ENCODE data around the gene PCCA. TPM values are rescaled to one million over a fixed set of nuclear protein-coding genes. Genes with fewer than 3 reads are reported as not detected.
"Not testable (repeated sequence)": the region's sequence is repeated elsewhere in the genome, so short reads cannot be mapped to it uniquely, and the experiment has no call there.

PCCA gene
- total RNA-seq, 2 experiments from 2014 or later, result 7.9 to 8.2 TPM

DNA sequence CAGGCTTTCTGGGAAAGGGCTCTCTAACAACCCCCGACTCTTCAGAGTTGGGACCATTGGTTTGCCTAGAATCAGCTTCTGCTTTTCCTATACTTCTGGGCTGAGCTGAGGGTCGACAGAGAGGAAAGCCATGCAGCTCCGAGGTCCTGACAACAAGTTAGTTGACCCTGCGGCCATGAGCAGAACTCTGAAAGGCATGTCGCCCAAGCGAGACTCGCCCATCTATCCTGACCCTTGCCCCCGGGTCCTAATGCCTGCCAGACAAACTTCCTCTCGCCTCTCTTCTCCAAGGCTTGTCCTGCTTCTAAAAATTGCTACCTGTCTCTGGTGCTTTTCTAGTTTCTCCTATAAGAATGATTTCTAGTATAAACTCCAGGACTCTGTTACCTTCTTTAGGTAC lies 9.9 kb upstream of the PCCA start:
- H3K27ac Mint-ChIP-seq; CTCF ChIA-PET; H3K27me3 Mint-ChIP-seq; H3K4me3 Mint-ChIP-seq; H3K4me1 Mint-ChIP-seq (ENCODE audit: low read depth); intact Hi-C loops (cut with micrococcal nuclease); H3K36me3 Mint-ChIP-seq; DNase-seq; POLR2A ChIA-PET; H3K9me3 Mint-ChIP-seq: not testable (repeated sequence)

DNA sequence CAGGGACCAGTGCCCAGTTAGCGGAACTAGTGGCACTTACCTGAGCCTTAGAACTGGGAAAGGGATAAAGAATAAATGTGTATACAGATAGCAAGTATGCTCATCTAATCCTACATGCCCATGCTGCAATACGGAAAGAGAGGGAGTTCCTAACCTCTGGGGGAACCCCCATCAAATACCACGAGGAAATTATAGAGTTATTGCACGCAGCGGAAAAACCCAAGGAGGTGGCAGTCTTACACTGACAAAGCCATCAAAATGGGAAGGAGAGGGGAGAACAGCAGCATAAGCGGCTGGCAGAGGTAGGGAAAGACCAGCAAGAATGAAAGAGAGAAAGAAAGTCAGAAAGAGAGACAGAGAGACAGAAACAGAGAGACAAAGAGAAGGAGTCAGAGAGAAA lies 5.5 kb upstream of the PCCA start:
- H3K27ac Mint-ChIP-seq; POLR2A ChIA-PET; H3K9me3 Mint-ChIP-seq; H3K36me3 Mint-ChIP-seq; H3K4me3 Mint-ChIP-seq; H3K27me3 Mint-ChIP-seq; H3K4me1 Mint-ChIP-seq (ENCODE audit: low read depth); CTCF ChIA-PET; DNase-seq; intact Hi-C loops (cut with micrococcal nuclease): not testable (repeated sequence)

- Mint-ChIP-seq H3K27me3 (no peaks in the 10 kb centered on the region), H3K4me3 (peak overlapping the region; percentile 95), H3K4me1 (ENCODE audit: low read depth) (peaks cover 24% of the 10 kb centered on the region), H3K9me3 (no peaks in the 10 kb centered on the region), H3K36me3 (no peaks in the 10 kb centered on the region), H3K27ac (no peak overlapping the region)
- DNase-seq, result no peak
- CTCF ChIA-PET, result interaction anchor here (1.3 kb wide), 1 partner anchor 484 kb away, joined by 3 read pairs; no protein-coding TSS in a partner anchor
- intact Hi-C loops (cut with micrococcal nuclease), result loop anchor here (2.0 to 5.0 kb wide), 3 partner anchors 87 to 431 kb away; no protein-coding TSS in a partner anchor
- POLR2A ChIA-PET, result no interaction called here
Measured at GRCh38 chr13:100088273-100088643, 635 bp upstream of the PCCA start.

- POLR2A ChIA-PET, result no interaction called here
- Mint-ChIP-seq H3K4me3 (peak overlapping the region; percentile 95), H3K9me3 (no peaks in the 10 kb centered on the region), H3K36me3 (no peaks in the 10 kb centered on the region), H3K4me1 (ENCODE audit: low read depth) (peaks cover 20% of the 10 kb centered on the region), H3K27ac (peak overlapping the region; percentile 36), H3K27me3 (no peaks in the 10 kb centered on the region)
- intact Hi-C loops (cut with micrococcal nuclease), result loop anchor here (1.0 to 5.0 kb wide), 5 partner anchors 43 to 433 kb away; no protein-coding TSS in a partner anchor
- CTCF ChIA-PET, result interaction anchor here (1.1 to 1.3 kb wide), 4 partner anchors 17 to 483 kb away, joined by 3 to 7 read pairs (median 3); no protein-coding TSS in a partner anchor
- DNase-seq, result no peak
Measured at GRCh38 chr13:100089465-100090032, 656 bp downstream of the PCCA start.

GRCh38 chr13:100090861-100091260 lies 2.0 kb downstream of the PCCA start:
- CTCF ChIA-PET, result no interaction called here
- Mint-ChIP-seq H3K9me3 (no peaks in the 10 kb centered on the region), H3K4me1 (ENCODE audit: low read depth) (peaks cover 20% of the 10 kb centered on the region), H3K27ac (no peak overlapping the region), H3K4me3 (no peak overlapping the region), H3K27me3 (no peaks in the 10 kb centered on the region), H3K36me3 (peaks cover 6% of the 10 kb centered on the region)
- no peak for DNase-seq
- POLR2A ChIA-PET, result no interaction called here
- intact Hi-C loops (cut with micrococcal nuclease), result no loop called here

- intact Hi-C loops (cut with micrococcal nuclease), result no loop called here
- H3K4me3 Mint-ChIP-seq, result no peak overlapping the region
- ChIA-PET POLR2A (no interaction called here), CTCF (no interaction called here)
- H3K4me1 Mint-ChIP-seq (ENCODE audit: low read depth), result peaks cover 22% of the 10 kb centered on the region
- no peaks in the 10 kb centered on the region for H3K9me3 Mint-ChIP-seq
- no peak overlapping the region for H3K27ac Mint-ChIP-seq
- no peaks in the 10 kb centered on the region for H3K27me3 Mint-ChIP-seq
- no peak for DNase-seq
- peaks cover 6% of the 10 kb centered on the region for H3K36me3 Mint-ChIP-seq
Measured at GRCh38 chr13:100091391-100091790, 2.5 kb downstream of the PCCA start.

DNA sequence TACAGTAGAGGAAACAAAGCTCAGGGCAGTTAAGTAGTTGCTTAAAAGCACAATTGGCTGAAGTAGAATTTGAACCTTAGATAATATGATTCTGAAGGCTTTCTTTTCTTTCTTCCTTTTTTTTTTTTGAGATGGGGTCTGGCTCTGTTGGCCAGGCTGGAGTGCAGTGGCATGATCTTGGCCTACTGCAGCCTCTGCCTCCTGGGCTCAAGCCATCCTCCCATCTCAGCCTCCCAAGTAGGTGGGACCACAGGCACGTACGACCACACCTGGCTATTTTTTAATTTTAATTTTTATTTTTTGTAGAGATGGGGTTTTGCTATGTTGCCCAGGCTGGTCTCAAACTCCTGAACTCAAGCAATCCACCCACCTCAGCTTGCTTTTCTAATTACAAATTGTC lies 3.4 kb downstream of the PCCA start:
- H3K27me3 Mint-ChIP-seq; H3K27ac Mint-ChIP-seq; DNase-seq; H3K9me3 Mint-ChIP-seq; POLR2A ChIA-PET; intact Hi-C loops (cut with micrococcal nuclease); H3K36me3 Mint-ChIP-seq; H3K4me3 Mint-ChIP-seq; CTCF ChIA-PET: not testable (repeated sequence)
- peaks cover 24% of the 10 kb centered on the region for H3K4me1 Mint-ChIP-seq (ENCODE audit: low read depth)

DNA sequence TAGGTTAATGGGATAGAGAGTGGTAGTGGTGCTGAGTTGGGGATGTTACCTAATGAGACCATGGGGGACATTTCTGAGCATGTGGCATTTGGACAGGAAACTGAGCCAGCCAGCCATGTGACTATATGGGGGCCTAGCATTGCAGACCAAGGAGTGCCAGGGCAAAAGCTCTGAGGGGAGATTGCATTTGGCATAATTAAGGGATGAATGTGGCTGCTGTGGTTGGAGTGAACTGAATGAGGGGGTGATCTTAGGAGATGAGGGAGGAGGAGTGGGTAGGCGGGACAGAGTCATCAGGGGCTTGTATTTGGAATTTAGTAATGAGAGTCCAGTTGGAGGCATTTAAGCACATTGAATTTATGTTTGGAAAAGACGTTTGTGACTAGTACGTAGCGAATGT lies 6.6 kb downstream of the PCCA start:
- Mint-ChIP-seq H3K4me1 (ENCODE audit: low read depth) (peaks cover 14% of the 10 kb centered on the region), H3K27me3 (no peaks in the 10 kb centered on the region), H3K9me3 (no peaks in the 10 kb centered on the region), H3K36me3 (peaks cover 6% of the 10 kb centered on the region), H3K27ac (no peak overlapping the region), H3K4me3 (no peak overlapping the region)
- ChIA-PET CTCF (no interaction called here), POLR2A (no interaction called here)
- DNase-seq, result no peak
- intact Hi-C loops (cut with micrococcal nuclease), result no loop called here

- Mint-ChIP-seq H3K27me3 (no peaks in the 10 kb centered on the region), H3K4me1 (ENCODE audit: low read depth) (peaks cover 7% of the 10 kb centered on the region), H3K36me3 (peaks cover 6% of the 10 kb centered on the region), H3K9me3 (no peaks in the 10 kb centered on the region), H3K4me3 (no peak overlapping the region), H3K27ac (no peak overlapping the region)
- no peak for DNase-seq
- ChIA-PET POLR2A (no interaction called here), CTCF (interaction anchor here (0.6 kb wide), 1 partner anchor 68 kb away, joined by 3 read pairs; no protein-coding TSS in a partner anchor)
- intact Hi-C loops (cut with micrococcal nuclease), result no loop called here
Measured at GRCh38 chr13:100096526-100096925, 7.6 kb downstream of the PCCA start.

- intact Hi-C loops (cut with micrococcal nuclease), result no loop called here
- no peak for DNase-seq
- CTCF ChIA-PET, result no interaction called here
- no peak overlapping the region for H3K27ac Mint-ChIP-seq
- H3K4me3 Mint-ChIP-seq, result no peak overlapping the region
- H3K4me1 Mint-ChIP-seq (ENCODE audit: low read depth), result peaks cover 7% of the 10 kb centered on the region
- POLR2A ChIA-PET, result no interaction called here
- H3K36me3 Mint-ChIP-seq, result peaks cover 6% of the 10 kb centered on the region
- H3K27me3 Mint-ChIP-seq, result no peaks in the 10 kb centered on the region
- no peaks in the 10 kb centered on the region for H3K9me3 Mint-ChIP-seq
Measured at GRCh38 chr13:100097821-100098220, 8.9 kb downstream of the PCCA start.

- Mint-ChIP-seq H3K36me3 (peaks cover 6% of the 10 kb centered on the region), H3K4me3 (no peak overlapping the region), H3K27ac (no peak overlapping the region), H3K27me3 (no peaks in the 10 kb centered on the region), H3K4me1 (ENCODE audit: low read depth) (peaks cover 7% of the 10 kb centered on the region), H3K9me3 (no peaks in the 10 kb centered on the region)
- POLR2A ChIA-PET, result no interaction called here
- no peak for DNase-seq
- CTCF ChIA-PET, result no interaction called here
- intact Hi-C loops (cut with micrococcal nuclease), result no loop called here
Measured at GRCh38 chr13:100098445-100099116, 9.7 kb downstream of the PCCA start.

DNA sequence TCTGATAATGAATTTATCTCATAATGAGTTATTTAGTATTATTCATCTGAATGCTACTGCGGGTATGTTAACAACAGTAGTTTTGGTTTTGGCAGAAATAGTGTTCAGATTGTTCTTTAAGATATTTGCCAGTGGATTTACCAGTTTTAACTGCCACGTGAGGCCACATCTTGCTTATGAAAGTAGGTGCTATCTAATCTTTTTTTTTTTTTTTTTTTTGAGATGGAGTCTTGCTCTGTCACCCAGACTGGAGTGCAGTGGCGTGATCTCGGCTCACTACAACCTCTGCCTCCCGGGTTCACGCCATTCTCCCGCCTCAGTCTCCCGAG lies 10.2 kb downstream of the PCCA start:
- H3K4me3 Mint-ChIP-seq; H3K27me3 Mint-ChIP-seq; DNase-seq; CTCF ChIA-PET; H3K36me3 Mint-ChIP-seq; H3K27ac Mint-ChIP-seq; H3K9me3 Mint-ChIP-seq; intact Hi-C loops (cut with micrococcal nuclease); POLR2A ChIA-PET; H3K4me1 Mint-ChIP-seq (ENCODE audit: low read depth): not testable (repeated sequence)

DNA sequence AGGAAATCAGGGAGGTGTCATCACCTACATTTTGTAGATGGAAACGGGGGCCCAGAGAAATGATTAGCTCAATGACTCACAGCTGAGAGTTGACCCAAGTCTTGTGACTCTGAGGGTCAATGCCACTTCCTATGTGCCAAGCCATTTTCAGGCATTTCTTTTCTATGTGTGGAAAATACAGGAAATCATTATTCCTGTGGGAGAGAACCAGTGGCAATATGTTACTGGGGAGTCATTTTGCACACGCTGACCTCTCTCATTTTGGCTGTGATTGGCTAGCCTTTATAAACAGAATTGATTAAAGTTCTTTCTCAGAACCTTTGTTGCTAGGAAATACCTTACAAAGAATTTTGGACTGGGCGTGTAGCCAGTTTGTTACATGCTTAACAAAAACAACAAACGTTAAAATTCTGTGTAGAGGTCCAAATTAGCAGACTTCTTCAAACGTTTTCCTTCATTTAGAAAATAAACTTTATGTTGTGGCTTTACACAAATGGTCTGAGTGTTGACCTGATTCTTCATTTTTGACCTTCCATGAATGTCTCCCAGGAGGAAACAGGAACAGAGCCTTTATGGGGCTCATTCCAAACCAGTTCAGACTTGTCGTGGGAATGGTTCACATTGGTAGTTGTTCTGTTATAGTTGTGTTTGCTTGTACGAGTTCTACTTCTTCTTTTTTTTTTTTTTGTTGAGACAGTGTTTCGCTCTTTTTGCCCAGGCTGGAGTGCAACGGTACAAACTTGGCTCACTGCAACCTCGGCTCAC lies 11.4 kb downstream of the PCCA start:
- H3K36me3 Mint-ChIP-seq, result peaks cover 2% of the 10 kb centered on the region
- no peak overlapping the region for H3K27ac Mint-ChIP-seq
- no peaks in the 10 kb centered on the region for H3K27me3 Mint-ChIP-seq
- no peaks in the 10 kb centered on the region for H3K9me3 Mint-ChIP-seq
- CTCF ChIA-PET, result no interaction called here
- POLR2A ChIA-PET, result no interaction called here
- intact Hi-C loops (cut with micrococcal nuclease), result no loop called here
- H3K4me3 Mint-ChIP-seq, result no peak overlapping the region
- DNase-seq, result no peak
- peaks cover 7% of the 10 kb centered on the region for H3K4me1 Mint-ChIP-seq (ENCODE audit: low read depth)

Data from activated CD4-positive, alpha-beta memory T cell treated with anti-CD3 and anti-CD28 coated beads for 36 hours (primary cell).